Right atrium auricular region (tissue), 2 donors: ENCODE measurements around the gene PPFIBP2. TPM values are rescaled to one million over a fixed set of nuclear protein-coding genes. Genes with fewer than 3 reads are reported as not detected.

Source experiments
- DNase-seq: peaks from one replicate; pipeline ENCODE4 v3.0.0-alpha.2; 2019; ENCODE audit warnings: low spot score
- H3K27ac ChIP-seq, 2 donors: fragments of 200-600 bp; sonication (generic); 1 replicate in 1 of 2; 2 replicates in 1 of 2; pipeline ENCODE4 v1.5.1; 2016 to 2019
- H3K27me3 ChIP-seq, 2 donors: fragments of 200-600 bp; sonication (generic); one replicate each; pipeline versions ENCODE4 v1.5.1 to v1.6.0; 2017 to 2019
- H3K36me3 ChIP-seq: fragments of 200-600 bp; sonication (generic); one replicate; pipeline ENCODE4 v1.5.1; 2016
- H3K4me1 ChIP-seq, 2 donors: fragments of 200-600 bp; sonication (generic); one replicate each; pipeline versions ENCODE4 v1.5.1 to v1.6.0; 2017 to 2019
- H3K4me3 ChIP-seq, 2 donors: fragments of 200-600 bp; sonication (generic); 1 replicate in 1 of 2; 2 replicates in 1 of 2; pipeline ENCODE4 v1.5.1; 2017 to 2019; ENCODE audit warnings: mild to moderate bottlenecking in 1 of 2, moderate library complexity in 1 of 2
- H3K9me3 ChIP-seq, 2 donors: fragments of 200-600 bp; sonication (generic); one replicate each; pipeline ENCODE4 v1.5.1; 2019
- CTCF ChIP-seq, 2 donors: fragments of 200-600 bp; sonication (generic); IDR thresholded peaks; one replicate each; pipeline ENCODE4 v1.5.1; 2019; ENCODE audit warnings: antibody characterized with exemption in 2 of 2
- total RNA-seq, 2 donors: library from RNA; depleted of rRNA; stranded (reverse); fragments of >200 nt; gene quantifications; one replicate each; pipeline ENCODE4 v1.1.0, GENCODE V29; 2016

Gene PPFIBP2
- total RNA-seq, 2 donors from 2014 or later: 13.0 to 24.0 TPM

- H3K27ac ChIP-seq: peak overlapping the region in 1 of 2 donors; percentile 12
Observed at GRCh38 chr11:7571640-7572000, 57.8 kb downstream of the PPFIBP2 start.

GRCh38 chr11:7572001-7572712, 58.4 kb downstream of the PPFIBP2 start:
- Histone ChIP-seq H3K4me1 (peaks cover 0 to 27% of the 10 kb centered on the region in 2 donors), H3K4me3 (no peak overlapping the region), H3K27ac (peak overlapping the region in 1 of 2 donors; percentile 12), H3K9me3 (no peaks in the 10 kb centered on the region), H3K36me3 (no peaks in the 10 kb centered on the region), H3K27me3 (no peaks in the 10 kb centered on the region)
- DNase-seq: no peak
- TF ChIP-seq CTCF (IDR thresholded peaks at IDR 0.05): no peak

More at GRCh38 chr11:7571640-7572000, 57.8 kb downstream of the PPFIBP2 start:
- Histone ChIP-seq H3K9me3 (no peaks in the 10 kb centered on the region), H3K36me3 (no peaks in the 10 kb centered on the region), H3K4me3 (no peak overlapping the region), H3K4me1 (peaks cover 0 to 22% of the 10 kb centered on the region in 2 donors), H3K27me3 (no peaks in the 10 kb centered on the region)
- TF ChIP-seq CTCF (IDR thresholded peaks at IDR 0.05): peak; percentile 88 to 98
- peak; percentile 81 for DNase-seq

- Histone ChIP-seq H3K4me3 (no peak overlapping the region), H3K27me3 (no peaks in the 10 kb centered on the region)
- no peak for TF ChIP-seq CTCF (IDR thresholded peaks at IDR 0.05)
Observed at GRCh38 chr11:7573193-7573557, 59.4 kb downstream of the PPFIBP2 start.

GRCh38 chr11:7573558-7574296, 59.9 kb downstream of the PPFIBP2 start:
- TF ChIP-seq CTCF (IDR thresholded peaks at IDR 0.05): no peak
- peaks cover 0 to 39% of the 10 kb centered on the region in 2 donors for H3K4me1 ChIP-seq

More at GRCh38 chr11:7573193-7573557, 59.4 kb downstream of the PPFIBP2 start:
- peaks cover 0 to 34% of the 10 kb centered on the region in 2 donors for H3K4me1 ChIP-seq
- H3K36me3 ChIP-seq: no peaks in the 10 kb centered on the region
- no peaks in the 10 kb centered on the region for H3K9me3 ChIP-seq
- DNase-seq: no peak
- H3K27ac ChIP-seq: no peak overlapping the region

GRCh38 chr11:7574491-7575130, 60.8 kb downstream of the PPFIBP2 start:
- no peaks in the 10 kb centered on the region for H3K27me3 ChIP-seq
- TF ChIP-seq CTCF (IDR thresholded peaks at IDR 0.05): no peak
- peak overlapping the region in 1 of 2 donors; percentile 12 for H3K27ac ChIP-seq
- no peaks in the 10 kb centered on the region for H3K9me3 ChIP-seq
- DNase-seq: no peak
- H3K36me3 ChIP-seq: no peaks in the 10 kb centered on the region
- no peak overlapping the region for H3K4me3 ChIP-seq
- H3K4me1 ChIP-seq: peaks cover 0 to 48% of the 10 kb centered on the region in 2 donors

More at GRCh38 chr11:7573558-7574296, 59.9 kb downstream of the PPFIBP2 start:
- no peak overlapping the region for H3K4me3 ChIP-seq
- no peaks in the 10 kb centered on the region for H3K9me3 ChIP-seq
- no peaks in the 10 kb centered on the region for H3K36me3 ChIP-seq
- H3K27ac ChIP-seq: no peak overlapping the region
- no peaks in the 10 kb centered on the region for H3K27me3 ChIP-seq
- no peak for DNase-seq
